Cardiac muscle cell (in vitro differentiated cells and primary cell): ENCODE data around the gene OR6C2. TPM values are rescaled to one million over a fixed set of nuclear protein-coding genes. Genes with fewer than 3 reads are reported as not detected.
"Not testable (repeated sequence)": the region's sequence is repeated elsewhere in the genome, so short reads cannot be mapped to it uniquely, and the experiment has no call there.

ENCODE experiments used
- DNase-seq, 2 donors: peaks; one replicate each; pipeline versions ENCODE4 v3.0.0 to v3.0.0-alpha.2; 2010 to 2017; ENCODE audit warnings: low read depth in 1 of 2, low spot score in 1 of 2
- H3K27ac ChIP-seq: fragments of 200-600 bp; sonication (generic); 2 replicates; pipeline ENCODE4 v1.5.1; 2016
- H3K27me3 ChIP-seq: fragments of 200-600 bp; sonication (generic); 2 replicates; pipeline ENCODE4 v1.6.0; 2016; ENCODE audit warnings: control low read depth
- H3K36me3 ChIP-seq: fragments of 200-600 bp; sonication (generic); 2 replicates; pipeline ENCODE4 v1.5.1; 2016; ENCODE audit warnings: control low read depth
- H3K4me1 ChIP-seq: fragments of 200-600 bp; sonication (generic); 2 replicates; pipeline ENCODE4 v1.8.1; 2017; ENCODE audit warnings: low read depth, mild to moderate bottlenecking, mixed run types
- H3K4me3 ChIP-seq: fragments of 200-600 bp; sonication (generic); 2 replicates; pipeline ENCODE4 v1.5.1; 2016; ENCODE audit warnings: mild to moderate bottlenecking
- H3K9me3 ChIP-seq: fragments of 200-600 bp; sonication (generic); 2 replicates; pipeline ENCODE4 v1.5.1; 2017; ENCODE audit warnings: low read depth, mild to moderate bottlenecking, control low read depth
- CTCF ChIP-seq: IDR thresholded peaks from 2 replicates; pipeline ENCODE4 v1.5.1; 2012; ENCODE audit warnings: low read depth, mild to moderate bottlenecking, low read length
- polyA plus RNA-seq: library from polyadenylated mRNA; unstranded; fragments of >200 nt; fragmentation: Nextera tagmentation; extraction: Ambion mirVana; gene quantifications from 2 replicates; pipeline ENCODE4 v1.2.1, GENCODE V29; 2016
- total RNA-seq: library from RNA; depleted of rRNA; stranded (reverse); fragments of >200 nt; gene quantifications from 2 replicates; pipeline ENCODE4 v1.2.3, GENCODE V29; 2016

The OR6C2 gene
- total and polyA plus RNA-seq, 2 experiments from 2014 or later = not detected

- TF ChIP-seq CTCF = no peak
- no peaks in the 10 kb centered on the region for H3K9me3 ChIP-seq
- no peak overlapping the region for H3K27ac ChIP-seq
- H3K4me3 ChIP-seq = no peak overlapping the region
- no peak for DNase-seq
- no peaks in the 10 kb centered on the region for H3K4me1 ChIP-seq
- no peaks in the 10 kb centered on the region for H3K36me3 ChIP-seq
- H3K27me3 ChIP-seq = no peaks in the 10 kb centered on the region
Observed at GRCh38 chr12:55416961-55417360, 26.9 kb upstream of the OR6C2 start.

- H3K9me3 ChIP-seq = no peaks in the 10 kb centered on the region
Observed at GRCh38 chr12:55420307-55420962, 23.4 kb upstream of the OR6C2 start.

GRCh38 chr12:55425954-55426353, 17.9 kb upstream of the OR6C2 start, which contains the start of gene OR6C76:
OR6C76 (plus strand) TSS chr12:55426254; CDS start chr12:55426254, 0 bp downstream.
- no peaks in the 10 kb centered on the region for H3K9me3 ChIP-seq
- H3K4me3 ChIP-seq = no peak within 1 kb of the TSS
- no peaks in the 10 kb centered on the region for H3K4me1 ChIP-seq
- DNase-seq = no peak
- H3K36me3 ChIP-seq = no peaks in the 10 kb centered on the region
- H3K27me3 ChIP-seq = no peaks in the 10 kb centered on the region
- no peak within 1 kb of the TSS for H3K27ac ChIP-seq
- TF ChIP-seq CTCF = no peak

More at GRCh38 chr12:55420307-55420962, 23.4 kb upstream of the OR6C2 start:
- Histone ChIP-seq H3K27me3 (no peaks in the 10 kb centered on the region), H3K36me3 (no peaks in the 10 kb centered on the region), H3K4me3 (no peak overlapping the region), H3K4me1 (no peaks in the 10 kb centered on the region), H3K27ac (no peak overlapping the region)
- TF ChIP-seq CTCF = no peak
- no peak for DNase-seq

GRCh38 chr12:55428331-55429243, 15.3 kb upstream of the OR6C2 start:
- no peak overlapping the region for H3K27ac ChIP-seq
- no peak for DNase-seq
- no peak overlapping the region for H3K4me3 ChIP-seq
- H3K36me3 ChIP-seq = no peaks in the 10 kb centered on the region
- H3K9me3 ChIP-seq = no peaks in the 10 kb centered on the region
- no peaks in the 10 kb centered on the region for H3K4me1 ChIP-seq
- H3K27me3 ChIP-seq = no peaks in the 10 kb centered on the region
- no peak for TF ChIP-seq CTCF

- not testable (repeated sequence) for H3K9me3 ChIP-seq, H3K27ac ChIP-seq, DNase-seq, H3K27me3 ChIP-seq, H3K4me1 ChIP-seq, H3K4me3 ChIP-seq, H3K36me3 ChIP-seq
Observed at GRCh38 chr12:55441233-55441632, 2.6 kb upstream of the OR6C2 start.

GRCh38 chr12:55445357-55445756, 1.5 kb downstream of the OR6C2 start:
- H3K4me3 ChIP-seq = no peak overlapping the region
- H3K9me3 ChIP-seq = no peaks in the 10 kb centered on the region
- H3K36me3 ChIP-seq = no peaks in the 10 kb centered on the region
- H3K4me1 ChIP-seq = no peaks in the 10 kb centered on the region
- H3K27me3 ChIP-seq = no peaks in the 10 kb centered on the region
- TF ChIP-seq CTCF = no peak
- no peak overlapping the region for H3K27ac ChIP-seq
- no peak for DNase-seq
